ENCODE measurements around the gene SIM2. TPM values are rescaled to one million over a fixed set of nuclear protein-coding genes. Genes with fewer than 3 reads are reported as not detected.
"Not testable (repeated sequence)": the region's sequence is repeated elsewhere in the genome, so short reads cannot be mapped to it uniquely, and the experiment has no call there.

Gene SIM2
- total RNA-seq, 4 donors from 2014 or later: 0.42 TPM; not detected in 3

DNA sequence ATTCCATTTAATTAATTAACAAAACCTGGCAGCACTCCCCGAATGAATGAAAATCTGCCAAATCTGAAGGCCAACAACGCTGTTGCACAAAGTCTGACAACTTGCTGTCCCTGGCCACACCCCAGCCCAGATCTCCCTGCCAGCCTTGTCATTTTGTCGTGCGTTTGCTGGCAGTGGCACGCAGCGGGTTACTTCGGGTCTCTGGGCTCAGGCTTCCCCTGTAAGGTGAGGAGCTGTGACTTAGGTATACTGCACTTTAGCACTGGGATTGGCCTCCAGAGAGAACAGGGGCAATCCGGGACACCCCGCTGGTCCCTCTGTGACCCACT, 34.3 kb upstream of the SIM2 start:
- TF ChIP-seq POLR2A (IDR thresholded peaks at IDR 0.05; ENCODE audit: low read depth): no peak
- no peak for TF ChIP-seq POLR2AphosphoS5 (IDR thresholded peaks at IDR 0.05)
- TF ChIP-seq CTCF (IDR thresholded peaks at IDR 0.05): no peak
- TF ChIP-seq EP300 (IDR thresholded peaks at IDR 0.05): no peak
- peaks cover 0 to 90% (median 6%) of the 10 kb centered on the region in 4 donors for H3K27me3 ChIP-seq
- no peaks in the 10 kb centered on the region for H3K36me3 ChIP-seq
- no peak overlapping the region for H3K4me3 ChIP-seq
- no peaks in the 10 kb centered on the region for H3K9me3 ChIP-seq
- 66% methylated on average over 9 of the region's 9 CpGs for WGBS
- intact Hi-C loops (cut with DNase I): loop anchor here (5.0 kb wide), 1 partner anchor 263 kb away; no protein-coding TSS in a partner anchor
- no peaks in the 10 kb centered on the region for H3K4me1 ChIP-seq
- no peak overlapping the region for H3K27ac ChIP-seq (replicated peaks in 1 of 4)
- DNase-seq (ENCODE audit: extremely low spot score): no peak

GRCh38 chr21:36665806-36666205, 33.1 kb upstream of the SIM2 start:
- 90% methylated on average over 6 of the region's 6 CpGs for WGBS
- intact Hi-C loops (cut with DNase I): no loop called here

GRCh38 chr21:36668713-36669112, 30.2 kb upstream of the SIM2 start:
- DNase-seq (ENCODE audit: extremely low spot score): no peak
- no CpG with 5 or more reads among the region's 9 CpGs for WGBS

More at GRCh38 chr21:36665806-36666205, 33.1 kb upstream of the SIM2 start:
- H3K36me3 ChIP-seq: no peaks in the 10 kb centered on the region
- no peaks in the 10 kb centered on the region for H3K9me3 ChIP-seq
- DNase-seq (ENCODE audit: extremely low spot score): no peak
- H3K27ac ChIP-seq (replicated peaks in 1 of 4): no peak overlapping the region
- no peaks in the 10 kb centered on the region for H3K4me1 ChIP-seq
- no peak overlapping the region for H3K4me3 ChIP-seq
- TF ChIP-seq EP300 (IDR thresholded peaks at IDR 0.05) (no peak), POLR2A (IDR thresholded peaks at IDR 0.05; ENCODE audit: low read depth) (no peak), POLR2AphosphoS5 (IDR thresholded peaks at IDR 0.05) (no peak), CTCF (IDR thresholded peaks at IDR 0.05) (no peak)
- peaks cover 0 to 84% (median 3%) of the 10 kb centered on the region in 4 donors for H3K27me3 ChIP-seq

GRCh38 chr21:36671836-36672235, 27.1 kb upstream of the SIM2 start:
- TF ChIP-seq POLR2AphosphoS5 (IDR thresholded peaks at IDR 0.05) (no peak), CTCF (IDR thresholded peaks at IDR 0.05) (no peak), EP300 (IDR thresholded peaks at IDR 0.05) (no peak), POLR2A (IDR thresholded peaks at IDR 0.05; ENCODE audit: low read depth) (no peak)
- Histone ChIP-seq H3K27ac (replicated peaks in 1 of 4) (no peak overlapping the region), H3K9me3 (no peaks in the 10 kb centered on the region), H3K36me3 (no peaks in the 10 kb centered on the region), H3K27me3 (peaks cover 0 to 48% (median 3%) of the 10 kb centered on the region in 4 donors), H3K4me1 (no peaks in the 10 kb centered on the region), H3K4me3 (no peak overlapping the region)
- DNase-seq (ENCODE audit: extremely low spot score): no peak
- WGBS: 68% methylated on average over 2 of the region's 2 CpGs
- intact Hi-C loops (cut with DNase I): no loop called here

More at GRCh38 chr21:36668713-36669112, 30.2 kb upstream of the SIM2 start:
- TF ChIP-seq POLR2AphosphoS5 (IDR thresholded peaks at IDR 0.05) (no peak), EP300 (IDR thresholded peaks at IDR 0.05) (no peak), CTCF (IDR thresholded peaks at IDR 0.05) (no peak), POLR2A (IDR thresholded peaks at IDR 0.05; ENCODE audit: low read depth) (no peak)
- Histone ChIP-seq H3K27ac (replicated peaks in 1 of 4) (no peak overlapping the region), H3K9me3 (no peaks in the 10 kb centered on the region), H3K27me3 (peaks cover 0 to 57% (median 3%) of the 10 kb centered on the region in 4 donors), H3K4me1 (no peaks in the 10 kb centered on the region), H3K36me3 (no peaks in the 10 kb centered on the region), H3K4me3 (no peak overlapping the region)
- intact Hi-C loops (cut with DNase I): no loop called here

GRCh38 chr21:36672296-36672695, 26.6 kb upstream of the SIM2 start:
- H3K27me3 ChIP-seq: peaks cover 0 to 48% (median 3%) of the 10 kb centered on the region in 4 donors
- H3K36me3 ChIP-seq; H3K4me3 ChIP-seq; intact Hi-C loops (cut with DNase I); H3K27ac ChIP-seq (replicated peaks in 1 of 4); H3K9me3 ChIP-seq; H3K4me1 ChIP-seq; DNase-seq (ENCODE audit: extremely low spot score): not testable (repeated sequence)
- 80% methylated on average over 2 of the region's 2 CpGs for WGBS
